Kidney epithelial cell (primary cell): Measurements from ENCODE around the gene TAB2. TPM values are rescaled to one million over a fixed set of nuclear protein-coding genes. Genes with fewer than 3 reads are reported as not detected.

Experiments
- DNase-seq: peaks from one replicate; pipeline ENCODE4 v3.0.0-alpha.2; 2010; ENCODE audit warnings: low read depth
- H3K27me3 ChIP-seq: 2 replicates; pipeline ENCODE4 v1.6.0; 2011; ENCODE audit warnings: low read length; ENCODE audit not compliant: control insufficient read depth, insufficient read depth
- H3K36me3 ChIP-seq: 2 replicates; pipeline ENCODE4 v1.5.1; 2011; ENCODE audit warnings: low read length; ENCODE audit not compliant: control insufficient read depth, insufficient read depth
- H3K4me3 ChIP-seq: 2 replicates; pipeline ENCODE4 v1.5.1; 2011; ENCODE audit warnings: low read depth, mild to moderate bottlenecking, control low read depth, low read length
- CTCF ChIP-seq: IDR thresholded peaks from 2 replicates; pipeline ENCODE4 v1.5.1; 2011; ENCODE audit warnings: mild to moderate bottlenecking, moderate library complexity, low read length, control low read depth, inconsistent platforms; ENCODE audit not compliant: insufficient read depth, poor library complexity, severe bottlenecking
- total RNA-seq: library from RNA; depleted of rRNA; stranded (reverse); fragments of >200 nt; gene quantifications from 2 replicates; pipeline ENCODE4 v1.2.3, GENCODE V29; 2015

Gene TAB2
- total RNA-seq, 1 donor from 2014 or later: 30.7 TPM

- no peak for DNase-seq
- no peak for TF ChIP-seq CTCF
- H3K4me3 ChIP-seq: no peak overlapping the region
- no peaks in the 10 kb centered on the region for H3K36me3 ChIP-seq
- H3K27me3 ChIP-seq: no peaks in the 10 kb centered on the region
Measured at GRCh38 chr6:149414009-149414408, 96.5 kb downstream of the TAB2 start.

GRCh38 chr6:149414821-149415220 is 97.3 kb downstream of the TAB2 start:
- DNase-seq: no peak
- Histone ChIP-seq H3K27me3 (no peaks in the 10 kb centered on the region), H3K36me3 (no peaks in the 10 kb centered on the region), H3K4me3 (no peak overlapping the region)
- TF ChIP-seq CTCF: no peak

GRCh38 chr6:149419696-149420404 is 102.3 kb downstream of the TAB2 start:
- Histone ChIP-seq H3K27me3 (no peaks in the 10 kb centered on the region), H3K4me3 (no peak overlapping the region), H3K36me3 (no peaks in the 10 kb centered on the region)
- DNase-seq: no peak
- no peak for TF ChIP-seq CTCF

GRCh38 chr6:149421132-149421531 is 103.6 kb downstream of the TAB2 start:
- no peak overlapping the region for H3K4me3 ChIP-seq
- no peak for TF ChIP-seq CTCF
- DNase-seq: no peak
- H3K36me3 ChIP-seq: no peaks in the 10 kb centered on the region
- H3K27me3 ChIP-seq: no peaks in the 10 kb centered on the region

GRCh38 chr6:149422581-149422980 is 105.1 kb downstream of the TAB2 start:
- DNase-seq: no peak
- no peaks in the 10 kb centered on the region for H3K27me3 ChIP-seq
- H3K4me3 ChIP-seq: no peak overlapping the region
- TF ChIP-seq CTCF: no peak
- H3K36me3 ChIP-seq: no peaks in the 10 kb centered on the region

GRCh38 chr6:149423964-149424440 is 106.5 kb downstream of the TAB2 start:
- DNase-seq: no peak
- no peaks in the 10 kb centered on the region for H3K36me3 ChIP-seq
- TF ChIP-seq CTCF: no peak
- no peaks in the 10 kb centered on the region for H3K27me3 ChIP-seq
- no peak overlapping the region for H3K4me3 ChIP-seq
